GM23248 (cell line): Measurements from ENCODE around the gene NRG3.

Experiments used
- EZH2 ChIP-seq: fragments of 200-600 bp; sonication (generic); IDR thresholded peaks from 2 replicates; pipeline ENCODE4 v1.6.1; 2018; ENCODE audit warnings: antibody characterized with exemption, mild to moderate bottlenecking; ENCODE audit not compliant: insufficient read depth, poor library complexity, severe bottlenecking
- EZH2phosphoT487 ChIP-seq: fragments of 200-600 bp; sonication (generic); IDR thresholded peaks from 2 replicates; pipeline ENCODE4 v1.6.1; 2018; ENCODE audit warnings: antibody characterized with exemption, moderate library complexity, mild to moderate bottlenecking, low read depth; ENCODE audit not compliant: insufficient read depth

- TF ChIP-seq EZH2: no peak
- no peak for TF ChIP-seq EZH2phosphoT487
Observed at GRCh38 chr10:82335831-82336230, 460.8 kb downstream of the NRG3 start.
